ENCODE measurements around the gene TRIM28.

GRCh38 chr19:58522709-58523108 is 21.2 kb upstream of the TRIM28 start:
- TF ChIP-seq, protein P1, sequence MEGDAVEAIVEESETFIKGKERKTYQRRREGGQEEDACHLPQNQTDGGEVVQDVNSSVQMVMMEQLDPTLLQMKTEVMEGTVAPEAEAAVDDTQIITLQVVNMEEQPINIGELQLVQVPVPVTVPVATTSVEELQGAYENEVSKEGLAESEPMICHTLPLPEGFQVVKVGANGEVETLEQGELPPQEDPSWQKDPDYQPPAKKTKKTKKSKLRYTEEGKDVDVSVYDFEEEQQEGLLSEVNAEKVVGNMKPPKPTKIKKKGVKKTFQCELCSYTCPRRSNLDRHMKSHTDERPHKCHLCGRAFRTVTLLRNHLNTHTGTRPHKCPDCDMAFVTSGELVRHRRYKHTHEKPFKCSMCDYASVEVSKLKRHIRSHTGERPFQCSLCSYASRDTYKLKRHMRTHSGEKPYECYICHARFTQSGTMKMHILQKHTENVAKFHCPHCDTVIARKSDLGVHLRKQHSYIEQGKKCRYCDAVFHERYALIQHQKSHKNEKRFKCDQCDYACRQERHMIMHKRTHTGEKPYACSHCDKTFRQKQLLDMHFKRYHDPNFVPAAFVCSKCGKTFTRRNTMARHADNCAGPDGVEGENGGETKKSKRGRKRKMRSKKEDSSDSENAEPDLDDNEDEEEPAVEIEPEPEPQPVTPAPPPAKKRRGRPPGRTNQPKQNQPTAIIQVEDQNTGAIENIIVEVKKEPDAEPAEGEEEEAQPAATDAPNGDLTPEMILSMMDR (IDR thresholded peaks at IDR 0.05): no peak
- TF ChIP-seq POLR2A (IDR thresholded peaks at IDR 0.05) (no peak), EP300 (IDR thresholded peaks at IDR 0.05) (no peak), POLR2AphosphoS5 (IDR thresholded peaks at IDR 0.05) (no peak)
